RPMI7951 (cell line): ENCODE results near the gene MROH7. TPM values are rescaled to one million over a fixed set of nuclear protein-coding genes. Genes with fewer than 3 reads are reported as not detected.

ENCODE experiments used
- DNase-seq: peaks from one replicate; pipeline ENCODE4 v3.0.0-alpha.2; 2012; ENCODE audit warnings: low read depth
- total RNA-seq: library from RNA; depleted of rRNA; stranded (reverse); fragments of >200 nt; shearing (Covaris generic); gene quantifications from 2 replicates; pipeline ENCODE4 v1.2.3, GENCODE V29; 2014; rRNA removed

MROH7 gene
- not detected in 2 replicates for total RNA-seq

GRCh38 chr1:54640863-54641836 is at the start of gene MROH7:
Gene MROH7, plus strand, starts transcription at chr1:54641786. Its CDS starts 11,141 bp downstream, at chr1:54652927.
- no peak for DNase-seq

GRCh38 chr1:54593571-54594160 is 47.9 kb upstream of the MROH7 start:
- DNase-seq, result no peak

- DNase-seq, result no peak
These were observed 47.1 kb upstream of the MROH7 start for GRCh38 chr1:54594463-54594862.

GRCh38 chr1:54595956-54596498 is 45.6 kb upstream of the MROH7 start:
- no peak for DNase-seq

DNA sequence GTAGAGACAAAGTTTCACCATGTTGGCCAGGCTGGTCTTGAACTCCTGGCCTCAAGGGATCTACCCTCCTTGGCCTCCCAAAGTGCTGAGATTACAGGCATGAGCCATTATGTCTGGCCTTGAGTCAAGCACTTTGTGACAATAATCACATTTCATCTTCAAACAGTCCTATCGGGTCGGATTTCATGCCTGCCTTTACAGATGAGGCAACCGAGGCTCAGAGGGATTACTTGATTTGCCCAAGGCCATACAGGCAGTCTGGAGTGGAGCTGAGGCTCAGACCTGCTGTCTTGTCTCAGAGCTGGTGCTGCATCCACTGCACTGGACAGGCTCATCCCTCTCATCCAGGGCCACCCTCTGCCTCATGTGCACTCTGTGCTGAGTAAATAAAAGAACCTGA is 44.8 kb upstream of the MROH7 start:
- no peak for DNase-seq

DNA sequence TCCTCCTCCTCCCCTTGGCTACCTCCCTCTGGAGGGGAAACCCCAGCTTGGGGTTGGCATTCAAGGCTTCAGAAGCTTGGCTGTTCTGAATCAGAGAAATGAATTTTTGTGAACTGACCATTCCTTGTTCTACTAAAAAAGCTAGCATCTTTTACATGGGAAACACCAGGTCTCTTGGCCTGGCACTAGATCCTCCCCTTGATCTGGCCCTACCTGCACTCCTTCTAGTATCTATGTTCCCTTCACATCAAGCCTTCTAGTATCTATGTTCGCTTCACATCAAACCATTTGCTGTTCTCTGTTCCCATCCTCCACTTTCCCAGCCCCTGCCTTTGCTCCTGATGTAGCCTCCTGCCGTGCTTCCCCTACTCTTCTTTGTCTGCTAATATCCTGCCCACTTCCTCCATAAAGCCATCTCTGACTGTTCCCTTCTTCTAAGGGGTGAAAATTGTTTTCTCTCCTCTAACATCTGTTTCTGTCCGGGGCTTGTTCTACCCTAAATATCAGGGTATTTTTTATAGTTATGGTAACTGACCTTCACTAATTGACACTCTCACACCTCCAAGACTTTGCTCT is 44.0 kb upstream of the MROH7 start:
- no peak for DNase-seq

DNA sequence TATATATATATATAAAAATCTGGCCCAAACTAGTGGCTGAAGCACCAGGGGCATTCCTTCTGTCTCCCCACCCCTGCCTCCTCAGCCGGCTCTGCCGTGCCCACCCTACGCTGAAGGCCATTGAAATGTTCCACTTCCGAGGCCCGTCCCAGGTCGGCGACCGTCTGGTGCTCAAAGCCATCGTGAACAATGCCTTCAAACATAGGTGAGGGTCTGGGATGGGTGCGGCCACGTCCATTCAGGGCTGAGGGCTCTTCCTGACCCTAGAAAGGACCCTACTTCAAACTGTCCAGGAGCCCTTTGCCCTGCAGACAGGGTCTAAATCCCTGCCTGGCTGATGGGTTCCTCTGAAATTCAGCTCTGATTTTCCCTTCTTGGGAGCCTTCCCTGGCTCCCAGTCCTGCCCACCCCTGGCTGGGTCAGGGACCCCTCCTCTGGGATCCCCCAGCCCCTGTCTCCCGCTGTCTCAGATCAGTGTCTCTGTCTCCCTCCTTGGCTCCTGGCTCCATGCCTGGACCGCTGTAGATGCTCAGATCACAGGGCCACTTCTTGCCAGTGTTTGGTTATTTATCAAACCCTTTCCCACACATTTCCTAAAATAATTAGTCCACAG is 42.3 kb upstream of the MROH7 start:
- DNase-seq, result no peak

DNA sequence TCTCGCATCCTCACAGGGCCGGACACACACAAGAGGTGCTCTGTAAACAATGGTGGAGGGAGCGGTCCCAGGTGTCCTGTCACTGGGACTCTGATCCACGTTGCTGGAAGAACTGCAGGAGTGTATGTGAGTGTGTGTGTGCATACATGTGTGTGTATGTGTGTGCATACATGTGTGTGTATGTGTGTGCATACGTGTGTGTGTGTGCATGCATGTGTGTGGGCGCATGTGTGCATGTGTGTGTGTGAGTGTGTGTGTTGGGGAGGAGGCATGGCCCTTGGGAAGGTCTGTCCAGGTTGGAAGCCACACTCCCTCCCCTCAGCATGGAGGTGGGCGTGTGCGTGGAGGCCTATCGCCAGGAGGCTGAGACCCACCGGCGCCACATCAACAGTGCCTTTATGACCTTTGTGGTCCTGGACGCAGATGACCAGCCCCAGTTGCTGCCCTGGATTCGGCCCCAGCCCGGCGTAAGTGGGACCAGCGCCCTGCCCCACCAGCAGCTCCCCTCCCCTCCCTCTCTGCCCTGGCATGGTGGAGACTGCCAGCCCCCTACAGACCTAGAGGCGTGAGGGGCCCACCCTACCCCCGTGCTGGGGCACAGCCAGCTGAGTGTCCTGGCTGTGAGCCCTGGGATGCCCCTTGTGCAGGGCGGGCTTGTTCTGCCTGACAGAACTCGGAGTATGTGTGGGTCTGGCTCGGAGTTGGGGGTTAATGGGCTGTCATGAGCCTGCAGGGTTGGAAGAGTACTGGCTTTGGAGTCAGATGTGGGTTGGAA is 40.5 kb upstream of the MROH7 start:
- DNase-seq, result no peak

- no peak for DNase-seq
These were observed 39.9 kb upstream of the MROH7 start for GRCh38 chr1:54601730-54602129.

DNA sequence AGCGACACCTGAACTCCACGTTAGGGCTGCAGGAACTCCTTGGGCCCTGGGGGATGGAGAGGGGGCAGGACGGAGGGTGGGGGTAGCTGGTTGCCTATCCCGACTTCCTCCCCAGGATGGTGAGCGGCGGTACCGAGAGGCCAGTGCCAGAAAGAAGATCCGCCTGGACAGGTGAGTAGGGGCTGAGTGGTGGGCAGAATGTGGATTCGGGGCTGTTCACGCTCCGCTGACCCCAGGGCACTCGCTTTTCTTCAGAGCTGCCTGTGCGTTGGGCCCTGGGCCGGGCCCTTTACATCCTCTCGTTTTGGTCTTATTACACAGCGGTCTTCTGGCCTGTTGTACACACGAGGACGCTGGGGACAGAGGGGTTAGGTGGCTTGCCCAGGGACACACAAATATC is 39.0 kb upstream of the MROH7 start:
- DNase-seq, result no peak

DNA sequence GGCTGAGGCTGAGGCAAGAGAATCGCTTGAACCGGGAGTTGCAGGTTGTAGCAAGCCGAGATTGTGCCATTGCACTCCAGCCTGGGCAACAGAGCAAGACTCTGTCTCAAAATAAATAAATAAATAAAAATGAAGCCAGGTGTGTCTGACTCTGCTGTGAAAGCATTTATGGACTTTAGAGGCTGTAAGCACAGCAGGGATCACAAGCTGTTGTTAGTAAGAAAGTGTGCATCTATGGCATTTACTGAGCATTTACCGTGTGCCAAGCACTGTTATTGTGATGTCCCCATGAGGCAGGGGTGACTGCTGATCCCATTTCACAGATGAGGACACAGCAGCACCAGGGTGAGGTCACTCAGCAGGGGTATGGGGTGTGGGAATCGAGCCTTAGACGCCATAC is 38.3 kb upstream of the MROH7 start:
- no peak for DNase-seq

DNA sequence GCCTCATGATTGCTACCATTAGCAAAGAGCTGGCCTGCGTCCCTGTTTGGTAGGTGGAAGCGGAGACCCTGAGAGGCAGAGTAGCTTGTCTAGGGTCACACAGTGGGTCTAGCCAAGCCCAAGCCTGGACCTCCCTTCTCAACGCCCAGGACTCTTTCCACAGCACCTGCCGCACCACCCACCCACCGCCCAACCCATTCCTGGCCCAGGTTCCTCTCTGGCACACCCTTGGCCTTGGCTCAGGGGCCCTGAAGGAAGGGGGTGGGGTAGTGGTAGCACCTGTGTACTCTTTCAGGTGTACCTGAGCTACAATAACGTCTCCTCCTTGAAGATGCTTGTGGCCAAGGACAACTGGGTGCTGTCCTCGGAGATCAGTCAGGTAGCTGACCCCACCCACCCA is 37.5 kb upstream of the MROH7 start:
- no peak for DNase-seq

DNA sequence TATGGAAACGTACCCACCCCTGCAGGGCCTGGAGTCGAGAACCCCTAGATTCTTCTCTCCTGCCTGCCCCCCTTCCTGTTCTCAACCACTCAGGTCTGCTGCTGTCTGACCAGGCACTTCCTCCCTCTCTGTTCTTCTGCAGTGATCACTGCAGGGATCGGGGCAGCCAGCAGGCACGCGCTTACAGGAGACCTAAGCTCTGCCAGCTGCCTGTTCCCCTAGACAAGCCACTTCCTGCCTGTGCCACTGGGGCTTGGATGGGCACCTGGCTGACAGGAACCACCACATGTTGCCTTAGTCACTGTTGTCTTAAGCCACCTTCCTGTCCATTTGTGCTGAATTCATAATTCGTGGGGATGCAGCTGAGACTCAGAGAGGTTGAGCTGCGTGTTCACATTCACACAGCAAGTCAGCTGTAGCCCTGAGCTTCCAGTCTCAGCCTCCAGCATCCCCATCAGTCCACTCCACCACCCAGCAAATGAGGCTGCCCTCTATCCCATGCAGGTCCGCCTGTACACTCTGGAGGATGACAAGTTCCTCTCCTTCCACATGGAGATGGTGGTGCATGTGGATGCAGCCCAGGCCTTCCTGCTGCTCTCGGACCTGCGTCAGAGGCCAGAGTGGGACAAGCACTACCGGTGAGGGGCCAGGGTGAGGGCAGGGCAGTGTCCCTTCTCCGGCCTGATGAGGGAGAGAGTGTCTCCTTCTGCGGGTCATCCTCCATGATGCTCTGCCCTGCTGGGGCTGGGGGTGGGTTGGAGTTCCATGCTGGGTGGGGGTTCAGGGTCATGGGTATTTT is 36.8 kb upstream of the MROH7 start:
- no peak for DNase-seq

DNA sequence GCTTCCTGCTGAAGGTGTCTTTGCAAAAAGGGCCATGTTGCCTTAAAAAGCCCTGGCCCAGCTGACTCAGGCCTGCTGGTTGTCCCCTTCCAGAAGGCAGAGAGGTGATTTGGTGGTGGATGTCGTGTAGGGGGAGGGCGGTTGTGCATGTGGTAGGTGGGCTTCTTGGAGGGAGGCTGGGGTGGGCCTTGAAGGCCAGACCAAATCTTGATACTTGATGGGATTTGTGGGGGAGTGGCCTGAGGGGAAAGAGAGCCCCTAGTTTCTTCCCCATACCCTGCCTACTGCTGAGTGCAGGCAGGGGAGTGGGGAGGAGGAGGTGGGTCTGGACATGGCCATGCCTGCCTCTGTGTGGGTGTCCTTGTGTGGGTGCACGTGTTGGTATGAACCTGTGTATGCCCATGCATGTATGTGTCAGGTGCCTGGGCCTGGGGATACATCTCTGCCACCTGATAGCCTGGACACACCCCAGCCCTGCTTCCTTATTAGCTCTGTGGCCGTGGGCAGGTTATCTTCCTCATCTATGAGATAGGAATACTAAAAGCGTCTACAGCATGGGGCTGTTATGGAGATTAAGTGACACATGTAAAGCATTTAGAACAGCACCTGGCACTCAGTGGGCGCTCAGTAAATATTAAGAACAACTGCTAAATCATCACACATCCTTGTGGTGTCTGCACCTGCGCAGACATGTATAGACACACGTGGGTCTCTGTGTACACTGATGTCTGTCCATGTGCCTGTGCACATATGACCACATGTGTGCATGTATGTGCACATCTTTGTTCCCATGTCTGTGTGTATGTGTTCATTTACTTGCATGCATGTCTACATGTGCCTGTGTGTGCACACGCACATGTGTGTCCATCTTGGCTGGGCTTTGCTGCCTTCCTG is 35.2 kb upstream of the MROH7 start:
- no peak for DNase-seq

- no peak for DNase-seq
These were observed 34.6 kb upstream of the MROH7 start for GRCh38 chr1:54606990-54607325.

- no peak for DNase-seq
These were observed 33.6 kb upstream of the MROH7 start for GRCh38 chr1:54607821-54608565.

DNA sequence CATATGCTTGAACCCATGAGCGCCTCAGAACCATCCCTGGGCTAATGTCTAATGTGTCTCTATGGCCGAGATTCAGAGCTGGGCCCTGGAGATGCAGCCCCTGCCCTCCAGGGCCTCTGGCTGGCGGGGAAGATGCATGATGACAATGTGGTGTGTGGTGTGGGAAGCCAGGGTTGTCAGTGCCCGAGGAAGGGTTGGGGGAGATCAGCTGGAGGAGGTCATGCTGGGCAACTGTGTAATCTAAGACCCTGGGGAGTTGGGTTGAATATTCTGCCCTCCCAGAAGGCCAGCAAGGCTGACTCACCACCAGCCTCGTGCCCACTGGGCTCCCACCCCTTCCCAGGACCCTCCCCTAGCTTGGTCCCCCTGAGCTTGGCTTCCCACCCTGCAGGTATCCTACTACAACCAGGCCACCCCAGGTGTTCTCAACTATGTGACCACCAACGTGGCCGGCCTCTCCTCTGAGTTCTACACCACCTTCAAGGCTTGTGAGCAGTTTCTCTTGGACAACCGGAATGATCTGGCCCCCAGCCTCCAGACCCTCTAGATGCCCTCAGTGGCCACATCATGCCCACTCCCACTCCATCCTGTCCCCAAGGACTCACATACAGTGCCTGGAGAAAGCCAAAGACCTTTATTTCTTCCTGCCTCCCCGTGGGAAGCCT is 32.9 kb upstream of the MROH7 start:
- DNase-seq, result no peak

- DNase-seq, result no peak
These were observed 32.2 kb upstream of the MROH7 start for GRCh38 chr1:54609301-54609921.
